Activated CD8-positive, alpha-beta T cell treated with anti-CD3 and anti-CD28 coated beads, Interleukin-2, amount 10 ng/mL, durations not matched to agents 7 days and 5 days (primary cell): ENCODE data around the gene RAD51. TPM values are rescaled to one million over a fixed set of nuclear protein-coding genes. Genes with fewer than 3 reads are reported as not detected.
A peak's percentile ranks its signal among the peaks of the same experiment; 100 is the strongest.

Experiments used
- ATAC-seq: fragments of 150-1000 bp; cut with Tn5 transposase; one replicate; pipeline ENCODE4 v1.10.0; 2021; ENCODE audit warnings: moderate library complexity
- CTCF ChIA-PET: fragments of 350-600 bp; sonication (Branson Sonifier 250); formaldehyde crosslinking; loops from one replicate; lab custom pipeline; 2021; ENCODE audit warnings: antibody characterized with exemption; lab: Charles Lee
- POLR2A ChIA-PET: fragments of 350-600 bp; sonication (Branson Sonifier 250); formaldehyde crosslinking; loops from one replicate; lab custom pipeline; 2021; ENCODE audit warnings: antibody characterized with exemption; lab: Charles Lee
- DNase-seq: peaks from one replicate; pipeline ENCODE4 v3.0.0-alpha.2; 2020
- H3K27ac Mint-ChIP-seq: one replicate; pipeline ENCODE4 v1.8.0; 2021; ENCODE audit warnings: mild to moderate bottlenecking, mixed read lengths
- H3K27me3 Mint-ChIP-seq: one replicate; pipeline ENCODE4 v1.8.0; 2021; ENCODE audit warnings: low read depth, mixed read lengths
- H3K36me3 Mint-ChIP-seq: one replicate; pipeline ENCODE4 v1.8.0; 2021; ENCODE audit warnings: low read depth, mixed read lengths
- H3K4me1 Mint-ChIP-seq: one replicate; pipeline ENCODE4 v1.8.0; 2021; ENCODE audit warnings: low read depth, mixed read lengths
- H3K4me3 Mint-ChIP-seq: one replicate; pipeline ENCODE4 v1.8.0; 2021; ENCODE audit warnings: mild to moderate bottlenecking, mixed read lengths
- H3K9me3 Mint-ChIP-seq: one replicate; pipeline ENCODE4 v1.8.0; 2022; ENCODE audit warnings: mixed read lengths; ENCODE audit not compliant: insufficient read depth
- total RNA-seq, 2 experiments: library from RNA; stranded (reverse); gene quantifications; one replicate each; pipeline ENCODE4 v1.2.3, GENCODE V29; 2021

Gene RAD51
- total RNA-seq, 2 experiments from 2014 or later = 82.7 to 87.3 TPM

GRCh38 chr15:40770147-40770721 is 75.3 kb downstream of the RAD51 start:
- DNase-seq = no peak
- CTCF ChIA-PET = interaction anchor here (0.9 to 3.8 kb wide), 5 partner anchors 9 to 89 kb away, joined by 3 to 20 read pairs (median 4); no protein-coding TSS in a partner anchor

DNA sequence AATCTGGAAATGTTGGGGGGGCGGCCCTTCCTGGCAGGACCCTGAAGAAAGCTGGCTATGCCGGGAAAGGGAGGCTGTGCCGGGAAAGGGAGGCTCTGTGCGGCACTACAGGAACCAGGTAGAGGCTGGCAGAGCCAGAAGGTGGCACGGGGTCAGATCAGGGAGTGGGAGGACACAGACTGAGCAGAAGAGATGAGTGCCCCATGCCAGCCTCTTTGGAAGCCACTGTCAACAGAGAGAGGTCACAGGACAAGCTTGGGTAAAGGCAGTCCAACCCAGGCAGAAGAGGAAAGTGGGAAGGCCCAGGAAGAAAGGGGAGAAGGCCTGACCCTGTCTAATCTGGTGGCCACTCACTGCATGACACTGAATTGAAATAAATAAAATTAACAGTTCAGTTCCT is 76.3 kb downstream of the RAD51 start:
- no peak for DNase-seq
- Mint-ChIP-seq H3K27me3 (no peaks in the 10 kb centered on the region), H3K27ac (no peak overlapping the region), H3K4me3 (no peak overlapping the region), H3K9me3 (no peaks in the 10 kb centered on the region), H3K4me1 (peaks cover 26% of the 10 kb centered on the region), H3K36me3 (peaks cover 32% of the 10 kb centered on the region)
- CTCF ChIA-PET = interaction anchor here (3.8 kb wide), 1 partner anchor 11 kb away, joined by 16 read pairs; no protein-coding TSS in a partner anchor
- POLR2A ChIA-PET = no interaction called here
- ATAC-seq = no peak

More at GRCh38 chr15:40770147-40770721, 75.3 kb downstream of the RAD51 start:
- H3K36me3 Mint-ChIP-seq = peaks cover 26% of the 10 kb centered on the region
- H3K27ac Mint-ChIP-seq = peak overlapping the region; percentile 90
- ATAC-seq = no peak
- H3K9me3 Mint-ChIP-seq = no peaks in the 10 kb centered on the region
- peak overlapping the region; percentile 54 for H3K4me3 Mint-ChIP-seq
- POLR2A ChIA-PET = interaction anchor here (1.1 to 2.3 kb wide), 2 partner anchors 12 to 16 kb away, joined by 3 to 8 read pairs; no protein-coding TSS in a partner anchor
- H3K4me1 Mint-ChIP-seq = peaks cover 36% of the 10 kb centered on the region
- no peaks in the 10 kb centered on the region for H3K27me3 Mint-ChIP-seq

DNA sequence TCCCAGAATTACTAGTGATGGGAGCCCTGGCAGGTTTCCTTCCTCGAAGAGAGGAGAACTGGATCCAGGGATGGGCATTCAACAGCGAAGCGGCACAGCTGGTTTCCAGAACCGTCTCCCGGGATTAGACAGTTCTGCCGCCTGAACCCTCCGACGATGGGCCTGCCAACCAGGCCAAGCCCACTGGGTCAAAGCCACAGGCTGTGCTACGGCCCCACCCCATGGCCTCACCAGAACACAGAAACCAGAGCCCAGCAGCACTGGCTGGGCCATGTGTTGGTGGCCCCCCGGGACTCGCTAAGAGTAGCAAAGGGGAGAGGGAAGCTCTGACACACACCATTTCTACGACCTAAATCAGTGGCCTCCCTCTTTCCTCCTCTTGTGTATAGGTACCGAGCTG is 77.0 kb downstream of the RAD51 start:
- peaks cover 39% of the 10 kb centered on the region for H3K36me3 Mint-ChIP-seq
- CTCF ChIA-PET = interaction anchor here (3.8 kb wide), 1 partner anchor 10 kb away, joined by 16 read pairs; no protein-coding TSS in a partner anchor
- H3K4me1 Mint-ChIP-seq = peaks cover 29% of the 10 kb centered on the region
- H3K27ac Mint-ChIP-seq = no peak overlapping the region
- DNase-seq (no peak), ATAC-seq (no peak)
- H3K9me3 Mint-ChIP-seq = no peaks in the 10 kb centered on the region
- H3K4me3 Mint-ChIP-seq = no peak overlapping the region
- no peaks in the 10 kb centered on the region for H3K27me3 Mint-ChIP-seq
- POLR2A ChIA-PET = interaction anchor here (1.3 kb wide), 1 partner anchor 28 kb away, joined by 3 read pairs; no protein-coding TSS in a partner anchor

DNA sequence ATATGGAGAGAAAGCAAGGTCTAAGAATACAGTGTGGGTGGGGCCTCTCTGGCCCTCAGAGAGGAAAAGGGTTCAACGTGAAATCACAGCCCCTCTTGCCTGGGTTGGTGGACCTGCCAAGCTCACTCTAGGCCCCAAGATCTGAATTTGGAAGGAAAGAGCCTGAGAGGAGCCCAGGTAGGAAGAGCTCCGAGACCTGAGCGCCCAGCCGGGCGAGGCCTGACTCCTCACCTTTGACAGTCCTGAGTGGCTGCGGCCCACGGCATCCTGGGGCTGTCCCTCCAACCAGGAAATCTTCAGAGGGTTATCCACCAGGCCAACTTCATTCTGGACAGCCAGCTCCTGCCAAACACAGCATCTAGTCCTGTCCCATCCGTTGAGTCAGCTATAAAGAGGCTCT is 78.5 kb downstream of the RAD51 start:
- ChIA-PET POLR2A (no interaction called here), CTCF (interaction anchor here (0.5 kb wide), 1 partner anchor 1577 kb away, joined by 3 read pairs; no protein-coding TSS in a partner anchor)
- H3K36me3 Mint-ChIP-seq = peaks cover 36% of the 10 kb centered on the region
- no peaks in the 10 kb centered on the region for H3K9me3 Mint-ChIP-seq
- H3K4me3 Mint-ChIP-seq = no peak overlapping the region
- DNase-seq (no peak), ATAC-seq (no peak)
- peaks cover 30% of the 10 kb centered on the region for H3K4me1 Mint-ChIP-seq
- no peak overlapping the region for H3K27ac Mint-ChIP-seq
- H3K27me3 Mint-ChIP-seq = no peaks in the 10 kb centered on the region

GRCh38 chr15:40773902-40774301 is 78.9 kb downstream of the RAD51 start:
- CTCF ChIA-PET = no interaction called here
- no peaks in the 10 kb centered on the region for H3K27me3 Mint-ChIP-seq
- H3K36me3 Mint-ChIP-seq = peaks cover 36% of the 10 kb centered on the region
- no peak overlapping the region for H3K27ac Mint-ChIP-seq
- POLR2A ChIA-PET = no interaction called here
- peaks cover 26% of the 10 kb centered on the region for H3K4me1 Mint-ChIP-seq
- ATAC-seq = no peak
- H3K9me3 Mint-ChIP-seq = no peaks in the 10 kb centered on the region
- H3K4me3 Mint-ChIP-seq = no peak overlapping the region
- no peak for DNase-seq

DNA sequence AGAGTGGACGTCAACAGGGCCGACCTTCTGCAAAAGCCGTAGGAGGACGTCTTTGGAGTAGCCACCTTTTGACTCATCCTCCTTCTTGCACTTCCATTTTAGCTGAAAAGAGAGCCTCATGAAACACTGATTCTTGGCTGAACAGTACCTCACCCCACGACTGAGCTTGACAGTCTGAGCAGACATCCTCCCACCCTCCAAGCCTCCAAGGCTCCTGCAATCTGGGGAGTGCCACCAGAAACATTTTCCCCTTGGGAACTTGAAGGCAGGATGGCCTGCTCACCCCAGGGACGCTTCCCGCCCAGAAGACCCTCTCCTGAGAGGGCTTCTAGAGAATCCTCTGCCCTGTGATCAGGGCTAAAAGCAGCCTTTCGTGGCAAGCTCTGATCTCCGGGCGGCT is 80.0 kb downstream of the RAD51 start:
- no peak for ATAC-seq
- Mint-ChIP-seq H3K27ac (no peak overlapping the region), H3K27me3 (no peaks in the 10 kb centered on the region), H3K36me3 (peaks cover 44% of the 10 kb centered on the region), H3K4me1 (peaks cover 21% of the 10 kb centered on the region), H3K9me3 (no peaks in the 10 kb centered on the region), H3K4me3 (no peak overlapping the region)
- no peak for DNase-seq
- CTCF ChIA-PET = no interaction called here
- POLR2A ChIA-PET = no interaction called here

GRCh38 chr15:40775740-40776536 is 81.0 kb downstream of the RAD51 start:
- no peak for DNase-seq
- no peak overlapping the region for H3K4me3 Mint-ChIP-seq
- H3K9me3 Mint-ChIP-seq = no peaks in the 10 kb centered on the region
- CTCF ChIA-PET = interaction anchor here (1.0 to 1.7 kb wide), 4 partner anchors 9 to 119 kb away, joined by 3 to 8 read pairs (median 4); no protein-coding TSS in a partner anchor
- H3K4me1 Mint-ChIP-seq = peaks cover 16% of the 10 kb centered on the region
- no peaks in the 10 kb centered on the region for H3K27me3 Mint-ChIP-seq
- no peak for ATAC-seq
- peaks cover 44% of the 10 kb centered on the region for H3K36me3 Mint-ChIP-seq
- POLR2A ChIA-PET = interaction anchor here (0.9 kb wide), 1 partner anchor 81 kb away, joined by 3 read pairs; the partner anchor contains the start of gene RAD51
- no peak overlapping the region for H3K27ac Mint-ChIP-seq

DNA sequence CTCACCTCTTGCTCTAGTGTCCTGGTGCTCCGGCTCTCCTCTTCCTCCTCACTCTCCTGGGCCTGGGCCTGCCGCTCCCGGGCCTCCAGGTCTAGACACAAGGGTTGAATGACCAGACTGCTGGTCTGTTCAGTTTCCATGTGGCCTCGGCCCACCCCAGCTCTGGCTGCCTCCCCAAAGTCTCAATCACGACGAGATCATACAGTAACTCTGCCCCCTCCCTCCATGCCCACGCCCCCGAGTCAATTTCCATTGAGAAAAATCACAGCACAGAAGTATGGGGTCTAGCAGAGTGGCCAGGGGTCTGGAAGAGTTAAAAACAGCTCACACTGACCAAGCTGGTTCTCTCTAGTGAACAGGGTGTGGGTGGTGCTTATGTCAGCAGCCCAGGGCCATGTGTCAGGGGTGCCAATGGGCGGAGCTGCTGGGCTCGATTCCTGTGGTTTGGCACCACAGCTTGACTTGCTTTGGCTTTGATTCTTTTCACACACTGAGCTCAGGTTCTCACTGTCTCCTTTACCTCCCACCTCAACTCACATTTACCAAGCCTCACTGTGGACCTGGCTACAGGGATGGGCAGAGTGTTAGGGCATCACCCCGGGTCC is 81.7 kb downstream of the RAD51 start:
- peak; percentile 62 for DNase-seq
- H3K36me3 Mint-ChIP-seq = peaks cover 42% of the 10 kb centered on the region
- peak overlapping the region; percentile 47 for H3K27ac Mint-ChIP-seq
- ChIA-PET POLR2A (interaction anchor here (0.9 kb wide), 1 partner anchor 82 kb away, joined by 3 read pairs; the partner anchor contains the start of gene RAD51), CTCF (interaction anchor here (1.0 to 1.7 kb wide), 4 partner anchors 8 to 118 kb away, joined by 3 to 8 read pairs (median 4); no protein-coding TSS in a partner anchor)
- H3K27me3 Mint-ChIP-seq = no peaks in the 10 kb centered on the region
- H3K4me3 Mint-ChIP-seq = no peak overlapping the region
- H3K9me3 Mint-ChIP-seq = no peaks in the 10 kb centered on the region
- H3K4me1 Mint-ChIP-seq = peaks cover 16% of the 10 kb centered on the region
- peak; percentile 78 for ATAC-seq

Other genes with a start within 250 kb of the RAD51 start
- gene CHST14, start 224.2 kb upstream of the RAD51 start, total RNA-seq = 10 to 100 TPM; 12.1 to 12.6 TPM
- gene CCDC32, start 130.1 kb upstream of the RAD51 start, total RNA-seq = 10 to 100 TPM; 24.7 to 27.0 TPM
- gene RPUSD2, start 125.9 kb upstream of the RAD51 start, total RNA-seq = 10 to 100 TPM; 14.1 to 15.6 TPM
- gene KNL1, start 100.9 kb upstream of the RAD51 start, total RNA-seq = 10 to 100 TPM; 61.4 to 65.4 TPM
- gene RMDN3, start 60.1 kb downstream of the RAD51 start, total RNA-seq = 10 to 100 TPM; 34.0 to 35.1 TPM
- gene GCHFR, start 68.9 kb downstream of the RAD51 start, total RNA-seq = 10 to 100 TPM; 50.6 to 50.8 TPM
- gene C15orf62, start 74.8 kb downstream of the RAD51 start, total RNA-seq = 1 to 10 TPM; 1.1 to 1.2 TPM
- 10 to 100 TPM; 29.4 to 35.6 TPM for gene ZFYVE19, start 111.9 kb downstream of the RAD51 start, total RNA-seq
- 10 to 100 TPM; 42.9 to 47.2 TPM for gene DNAJC17, start 112.3 kb downstream of the RAD51 start, total RNA-seq
- gene PPP1R14D, start 133.5 kb downstream of the RAD51 start, total RNA-seq = not detected
- 1 to 10 TPM; 3.1 to 4.3 TPM for gene SPINT1, start 148.9 kb downstream of the RAD51 start, total RNA-seq
- not detected for gene RHOV, start 179.1 kb downstream of the RAD51 start, total RNA-seq
- 10 to 100 TPM; 17.8 to 18.4 TPM for gene VPS18, start 199.3 kb downstream of the RAD51 start, total RNA-seq
- not detected for gene DLL4, start 234.2 kb downstream of the RAD51 start, total RNA-seq